MM.1S (cell line): Measurements from ENCODE around the gene UBE2D4.

ENCODE experiments used
- CTCF ChIP-seq: fragments of 300-600 bp; sonication (generic); IDR thresholded peaks from 2 replicates; pipeline ENCODE4 v1.5.1; 2016; ENCODE audit warnings: antibody characterized with exemption, low read length, mixed read lengths
- EZH2 ChIP-seq: fragments of 300-600 bp; sonication (generic); optimal IDR thresholded peaks from 2 replicates; pipeline ENCODE3; 2017; ENCODE audit warnings: low read depth, mild to moderate bottlenecking, antibody characterized with exemption, low read length, mixed read lengths
- EZH2phosphoT487 ChIP-seq: fragments of 300-600 bp; sonication (generic); IDR thresholded peaks from 2 replicates; pipeline ENCODE4 v1.6.1; 2018; ENCODE audit warnings: antibody characterized with exemption, low read length

GRCh38 chr7:43952028-43952427 lies 25.8 kb downstream of the UBE2D4 start:
- TF ChIP-seq EZH2 (no peak), CTCF (no peak), EZH2phosphoT487 (no peak)
